Upper lobe of left lung (tissue), 6 donors: ENCODE results near the gene FHOD3. TPM values are rescaled to one million over a fixed set of nuclear protein-coding genes. Genes with fewer than 3 reads are reported as not detected.

Experiments
- ATAC-seq, 2 donors: fragments of 200-7000 bp; cut with Tn5 transposase; one replicate each; pipeline ENCODE4 v1.9.1; 2022; ENCODE audit warnings: mild to moderate bottlenecking in 2 of 2, moderate library complexity in 2 of 2; ENCODE audit not compliant: low FRiP score in 2 of 2
- DNase-seq, 2 donors: peaks; one replicate each; pipeline ENCODE4 v3.0.0-alpha.2; 2019 to 2020
- H3K27ac ChIP-seq, 4 donors: fragments of 200-600 bp; sonication (generic); one replicate each; pipeline ENCODE4 v1.5.1; 2016 to 2019
- H3K27me3 ChIP-seq, 4 donors: fragments of 200-600 bp; sonication (generic); one replicate each; pipeline ENCODE4 v1.5.1; 2017 to 2019
- H3K36me3 ChIP-seq, 4 donors: fragments of 200-600 bp; sonication (generic); one replicate each; pipeline ENCODE4 v1.5.1; 2016 to 2019
- H3K4me1 ChIP-seq, 4 donors: fragments of 200-600 bp; sonication (generic); one replicate each; pipeline ENCODE4 v1.5.1; 2018 to 2019
- H3K4me3 ChIP-seq, 4 donors: fragments of 200-600 bp; sonication (generic); one replicate each; pipeline ENCODE4 v1.5.1; 2017 to 2019; ENCODE audit warnings: mild to moderate bottlenecking in 2 of 4, moderate library complexity in 1 of 4
- H3K9me3 ChIP-seq, 4 donors: fragments of 200-600 bp; sonication (generic); one replicate each; pipeline ENCODE4 v1.5.1; 2018 to 2019
- CTCF ChIP-seq, 6 experiments: fragments of 450-650 bp in 4 of 6; fragments of 200-600 bp in 2 of 6; sonication (generic) in 2 of 6; IDR thresholded peaks; one replicate each; pipeline ENCODE4 v1.5.1; 2016 to 2019; ENCODE audit warnings: antibody characterized with exemption in 6 of 6
- EP300 ChIP-seq, 4 donors: sonication (generic); formaldehyde crosslinking; IDR thresholded peaks; one replicate each; pipeline ENCODE4 v1.5.1; 2017; ENCODE audit warnings: antibody characterized with exemption in 4 of 4, control low read depth in 2 of 4
- POLR2A ChIP-seq, 4 donors: fragments of 450-650 bp; IDR thresholded peaks; one replicate each; pipeline ENCODE4 v1.5.1; 2016 to 2017; ENCODE audit warnings: antibody characterized with exemption in 4 of 4, mild to moderate bottlenecking in 2 of 4
- POLR2AphosphoS5 ChIP-seq, 2 donors: sonication (generic); formaldehyde crosslinking; IDR thresholded peaks; one replicate each; pipeline ENCODE4 v1.5.1; 2017; ENCODE audit warnings: antibody characterized with exemption in 2 of 2
- WGBS, 2 donors: methylation state at CpG; one replicate each; pipeline ENCODE4 v1.1.5; 2017 to 2018; 5-methylcytosine and 5-hydroxymethylcytosine counted together
- total RNA-seq, 6 donors: library from RNA; depleted of rRNA in 4 of 6; stranded (reverse); fragments of >200 nt in 4 of 6; gene quantifications; one replicate each; pipeline versions ENCODE4 v1.1.0 to v1.2.1, GENCODE V29; 2016 to 2021
- donor health status: DM: no; HTN: no; CAD: no; lungs with moderate emphysema.
- donor health status: DM: no; HTN: yes; CAD: no; lungs with severe emphysema.

The FHOD3 gene
- total RNA-seq, 6 donors from 2014 or later = 0.40 to 4.8 (median 2.8) TPM

- H3K4me3 ChIP-seq = no peak overlapping the region
- no peaks in the 10 kb centered on the region for H3K4me1 ChIP-seq
- H3K36me3 ChIP-seq = no peaks in the 10 kb centered on the region
- H3K27ac ChIP-seq = no peak overlapping the region
- H3K9me3 ChIP-seq = no peaks in the 10 kb centered on the region
- no peaks in the 10 kb centered on the region for H3K27me3 ChIP-seq
- ATAC-seq (no peak), DNase-seq (no peak)
- 91 to 95% methylated on average over 4 of the region's 4 CpGs for WGBS, 2 donors
- TF ChIP-seq CTCF (IDR thresholded peaks at IDR 0.05) (no peak), EP300 (IDR thresholded peaks at IDR 0.05) (no peak), POLR2A (IDR thresholded peaks at IDR 0.05) (no peak), POLR2AphosphoS5 (IDR thresholded peaks at IDR 0.05) (no peak)
These were observed 158.4 kb downstream of the FHOD3 start for GRCh38 chr18:36455931-36456330.

- ATAC-seq (no peak), DNase-seq (no peak)
- TF ChIP-seq POLR2A (IDR thresholded peaks at IDR 0.05) (no peak), CTCF (IDR thresholded peaks at IDR 0.05) (no peak), EP300 (IDR thresholded peaks at IDR 0.05) (no peak), POLR2AphosphoS5 (IDR thresholded peaks at IDR 0.05) (no peak)
- Histone ChIP-seq H3K27ac (no peak overlapping the region), H3K27me3 (no peaks in the 10 kb centered on the region), H3K4me3 (no peak overlapping the region), H3K9me3 (no peaks in the 10 kb centered on the region), H3K4me1 (no peaks in the 10 kb centered on the region), H3K36me3 (no peaks in the 10 kb centered on the region)
- WGBS, 2 donors = 63 to 73% methylated on average over 1 of the region's 1 CpG
These were observed 159.1 kb downstream of the FHOD3 start for GRCh38 chr18:36456622-36457021.

GRCh38 chr18:36457683-36458082, 160.2 kb downstream of the FHOD3 start:
- Histone ChIP-seq H3K27me3 (no peaks in the 10 kb centered on the region), H3K4me1 (no peaks in the 10 kb centered on the region), H3K9me3 (no peaks in the 10 kb centered on the region), H3K36me3 (no peaks in the 10 kb centered on the region), H3K27ac (no peak overlapping the region), H3K4me3 (no peak overlapping the region)
- no peak for DNase-seq
- TF ChIP-seq POLR2AphosphoS5 (IDR thresholded peaks at IDR 0.05) = no peak
- TF ChIP-seq POLR2A (IDR thresholded peaks at IDR 0.05) = no peak
- TF ChIP-seq CTCF (IDR thresholded peaks at IDR 0.05) = no peak
- TF ChIP-seq EP300 (IDR thresholded peaks at IDR 0.05) = no peak
- 80 to 82% methylated on average over 1 of the region's 1 CpG for WGBS, 2 donors
- no peak for ATAC-seq

- Histone ChIP-seq H3K27ac (no peak overlapping the region), H3K9me3 (no peaks in the 10 kb centered on the region), H3K4me1 (no peaks in the 10 kb centered on the region), H3K4me3 (no peak overlapping the region), H3K36me3 (no peaks in the 10 kb centered on the region), H3K27me3 (no peaks in the 10 kb centered on the region)
- no peak for ATAC-seq
- 68 to 77% methylated on average over 1 of the region's 1 CpG for WGBS, 2 donors
- TF ChIP-seq POLR2AphosphoS5 (IDR thresholded peaks at IDR 0.05) = no peak
- TF ChIP-seq CTCF (IDR thresholded peaks at IDR 0.05) = no peak
- TF ChIP-seq EP300 (IDR thresholded peaks at IDR 0.05) = no peak
- TF ChIP-seq POLR2A (IDR thresholded peaks at IDR 0.05) = no peak
- no peak for DNase-seq
These were observed 160.8 kb downstream of the FHOD3 start for GRCh38 chr18:36458306-36458705.

GRCh38 chr18:36459203-36459602, 161.7 kb downstream of the FHOD3 start:
- H3K4me3 ChIP-seq = no peak overlapping the region
- DNase-seq (peak in 1 of 2 donors; percentile 29), ATAC-seq (no peak)
- no peak for TF ChIP-seq POLR2AphosphoS5 (IDR thresholded peaks at IDR 0.05)
- no peak for TF ChIP-seq EP300 (IDR thresholded peaks at IDR 0.05)
- no peak for TF ChIP-seq POLR2A (IDR thresholded peaks at IDR 0.05)
- TF ChIP-seq CTCF (IDR thresholded peaks at IDR 0.05) = no peak
- WGBS, 2 donors = 76 to 86% methylated on average over 4 of the region's 4 CpGs
- no peaks in the 10 kb centered on the region for H3K27me3 ChIP-seq
- no peaks in the 10 kb centered on the region for H3K4me1 ChIP-seq
- H3K9me3 ChIP-seq = no peaks in the 10 kb centered on the region
- no peaks in the 10 kb centered on the region for H3K36me3 ChIP-seq
- no peak overlapping the region for H3K27ac ChIP-seq
